ENCODE data around the gene RBM47. TPM values are rescaled to one million over a fixed set of nuclear protein-coding genes. Genes with fewer than 3 reads are reported as not detected.

RBM47 gene
- total and polyA plus RNA-seq, 2 of the 4 experiments (the other 2 are of a cell fraction) = 0.44 to 1.1 TPM

- no peak overlapping the region for H3K9ac ChIP-seq (ENCODE audit: low read depth, low read length)
- no peak overlapping the region for H4K5ac ChIP-seq (ENCODE audit: low read depth, low read length)
- H3K4me3 ChIP-seq (ENCODE audit: insufficient read depth, low read depth, low read length) = no peak overlapping the region
- 0 out of 2 replicates have a peak, but pooled peaks cover 2% of the 10 kb centered on the region for H3K9me1 ChIP-seq (ENCODE audit: insufficient read depth, low read length)
- peak overlapping the region; percentile 83; the same call in 1 of the 2 replicates for H3K18ac ChIP-seq (ENCODE audit: low read depth, low read length)
- H3K4me1 ChIP-seq (ENCODE audit: control insufficient read depth, insufficient read depth, low read length) = no peaks in the 10 kb centered on the region
- intact Hi-C loops (cut with micrococcal nuclease) (no loop called here), in situ Hi-C loops (cut with MboI; ENCODE audit: low sequenced_read_pairs) (no loop called here), dilution Hi-C loops (cut with HindIII; ENCODE audit: low sequenced_read_pairs, unreplicated experiment) (no loop called here)
- no peak overlapping the region for H3K56ac ChIP-seq (ENCODE audit: extremely low read depth, insufficient read depth, low read length)
- H2BK20ac ChIP-seq (ENCODE audit: low read depth, low read length) = no peak overlapping the region
- H3K4me2 ChIP-seq (ENCODE audit: low read depth, low read length) = no peak overlapping the region
- ATAC-seq (ENCODE audit: low read depth) (no peak), DNase-seq (no peak)
- no peak overlapping the region for H3K23ac ChIP-seq (ENCODE audit: low read depth, low read length)
- H3K14ac ChIP-seq (replicated peaks; ENCODE audit: low read depth, low read length) = no peak overlapping the region
- no TSS peak for BruUV-seq (replicated peaks)
- H2BK120ac ChIP-seq (ENCODE audit: low read depth, low read length) = no peak overlapping the region
- no peaks in the 10 kb centered on the region for H3K27me3 ChIP-seq (ENCODE audit: control insufficient read depth, insufficient read depth, low read length)
- no peaks in the 10 kb centered on the region for H3K9me3 ChIP-seq (ENCODE audit: control insufficient read depth, insufficient read depth, low read length)
- no CpG with 5 or more reads among the region's 2 CpGs for WGBS, 2 experiments (ENCODE audit: extremely low coverage in 2 of 2, insufficient read length in 1 of 2)
- CTCF ChIA-PET = no interaction called here
- no peak for TF ChIP-seq MXI1 (IDR thresholded peaks at IDR 0.05; ENCODE audit: borderline replicate concordance, low read depth, low read length)
- TF ChIP-seq MAFK (IDR thresholded peaks at IDR 0.05; ENCODE audit: low read depth, low read length) = no peak
- TF ChIP-seq RCOR1 (IDR thresholded peaks at IDR 0.05; ENCODE audit: insufficient replicate concordance, low read length) = no peak
- TF ChIP-seq RFX5 (IDR thresholded peaks at IDR 0.05; ENCODE audit: low read depth, low read length) = no peak
- TF ChIP-seq RAD21 (IDR thresholded peaks at IDR 0.05; ENCODE audit: low read length) = no peak
- TF ChIP-seq NFE2L2 (IDR thresholded peaks at IDR 0.05; ENCODE audit: low read depth, low read length) = no peak
- no peak for TF ChIP-seq USF2 (IDR thresholded peaks at IDR 0.05; ENCODE audit: low read depth, low read length)
- no peak for TF ChIP-seq CEBPB (IDR thresholded peaks at IDR 0.05; ENCODE audit: low read depth, low read length)
- H4K8ac ChIP-seq (ENCODE audit: low read depth in 2 of 2, low read length in 2 of 2) = no peak overlapping the region
- no peak overlapping the region for H3K4ac ChIP-seq (ENCODE audit: low read depth, low read length)
- no peak overlapping the region for H2BK5ac ChIP-seq (ENCODE audit: low read depth, low read length, poor library complexity, severe bottlenecking)
- no peaks in the 10 kb centered on the region for H4K20me1 ChIP-seq (ENCODE audit: insufficient read depth, low read length)
- no peak overlapping the region for H3K27ac ChIP-seq (ENCODE audit: insufficient read depth, low read length)
- no peak overlapping the region for H2BK15ac ChIP-seq (ENCODE audit: low read depth, low read length)
- no peaks in the 10 kb centered on the region for H3K79me1 ChIP-seq (ENCODE audit: low read depth in 1 of 2, low read length in 2 of 2)
- no peak overlapping the region for H2AFZ ChIP-seq (replicated peaks; ENCODE audit: low read length, poor library complexity)
- POLR2A ChIA-PET (ENCODE audit: unreplicated experiment) = no interaction called here
- H2AK5ac ChIP-seq (ENCODE audit: low read depth, low read length) = no peak overlapping the region
- H4K91ac ChIP-seq (ENCODE audit: insufficient read depth, low read depth, low read length) = no peak overlapping the region
- H2AK9ac ChIP-seq (replicated peaks; ENCODE audit: low read depth, low read length, poor library complexity) = no peak overlapping the region
- H3K36me3 ChIP-seq (ENCODE audit: control insufficient read depth, insufficient read depth, low read length) = no peaks in the 10 kb centered on the region
These were observed 15.6 kb downstream of the RBM47 start for GRCh38 chr4:40614031-40614430.
